Kidney capillary endothelial cell (primary cell): ENCODE measurements around the gene STOML3.
A peak's percentile ranks its signal among the peaks of the same experiment; 100 is the strongest.
"Not testable (repeated sequence)": the region's sequence is repeated elsewhere in the genome, so short reads cannot be mapped to it uniquely, and the experiment has no call there.

Experiments used
- DNase-seq: peaks from one replicate; pipeline ENCODE4 v3.0.0-alpha.2; 2018; ENCODE audit warnings: low spot score

STOML3 gene

GRCh38 chr13:38990693-38991092 lies at the start of gene STOML3:
STOML3 (minus strand) TSS chr13:38990831; CDS start chr13:38990721, 110 bp downstream.
- DNase-seq: no peak

GRCh38 chr13:39040206-39040605 lies 49.6 kb upstream of the STOML3 start:
- DNase-seq: no peak

GRCh38 chr13:39039041-39039440 lies 48.4 kb upstream of the STOML3 start:
- DNase-seq: no peak

- no peak for DNase-seq
Measured at GRCh38 chr13:39038569-39039030, 48.0 kb upstream of the STOML3 start.

- peak; percentile 81 for DNase-seq
Measured at GRCh38 chr13:39037880-39038568, 47.4 kb upstream of the STOML3 start, which contains the start of the genes NHLRC3 and PROSER1. NHLRC3 (plus strand) TSS chr13:39038456; CDS start chr13:39038640, 184 bp downstream. PROSER1 (minus strand) TSS chr13:39038089; CDS start chr13:39037242, 847 bp downstream.

- peak; percentile 8 for DNase-seq
Measured at GRCh38 chr13:39037410-39037879, 46.8 kb upstream of the STOML3 start.

- DNase-seq: peak; percentile 30
Measured at GRCh38 chr13:39036212-39036611, 45.6 kb upstream of the STOML3 start.

- no peak for DNase-seq
Measured at GRCh38 chr13:39035799-39036198, 45.2 kb upstream of the STOML3 start.

GRCh38 chr13:39035204-39035603 lies 44.6 kb upstream of the STOML3 start:
- DNase-seq: no peak

GRCh38 chr13:39034085-39034484 lies 43.5 kb upstream of the STOML3 start:
- DNase-seq: no peak

GRCh38 chr13:39032150-39032549 lies 41.5 kb upstream of the STOML3 start:
- DNase-seq: no peak

GRCh38 chr13:39025433-39025839 lies 34.8 kb upstream of the STOML3 start:
- DNase-seq: no peak

GRCh38 chr13:39023761-39024160 lies 33.1 kb upstream of the STOML3 start:
- no peak for DNase-seq

- no peak for DNase-seq
Measured at GRCh38 chr13:39023316-39023715, 32.7 kb upstream of the STOML3 start.

- no peak for DNase-seq
Measured at GRCh38 chr13:39020853-39021462, 30.3 kb upstream of the STOML3 start.

- peak; percentile 41 for DNase-seq
Measured at GRCh38 chr13:39016787-39017186, 26.2 kb upstream of the STOML3 start.

- no peak for DNase-seq
Measured at GRCh38 chr13:39016087-39016486, 25.5 kb upstream of the STOML3 start.

GRCh38 chr13:39013462-39013861 lies 22.8 kb upstream of the STOML3 start:
- DNase-seq: no peak

- no peak for DNase-seq
Measured at GRCh38 chr13:39012608-39013007, 22.0 kb upstream of the STOML3 start.

- not testable (repeated sequence) for DNase-seq
Measured at GRCh38 chr13:39006371-39007111, 15.9 kb upstream of the STOML3 start.

- DNase-seq: no peak
Measured at GRCh38 chr13:38998739-38999138, 8.1 kb upstream of the STOML3 start.

- DNase-seq: no peak
Measured at GRCh38 chr13:38993381-38993780, 2.8 kb upstream of the STOML3 start.

GRCh38 chr13:38981096-38981495 lies 9.5 kb downstream of the STOML3 start:
- no peak for DNase-seq
